Neural cell (in vitro differentiated cells): ENCODE results near the gene MYO10. TPM values are rescaled to one million over a fixed set of nuclear protein-coding genes. Genes with fewer than 3 reads are reported as not detected.

Experiments used
- H2AFZ ChIP-seq: fragments of 200-600, 300-800 bp; sonication (generic), shearing (Covaris generic); 2 replicates; pipeline ENCODE4 v1.6.0; 2014; ENCODE audit warnings: low read depth, mild to moderate bottlenecking, antibody characterized with exemption, low read length, moderate library complexity
- H3F3A ChIP-seq: fragments of 200-600 bp; shearing (Covaris generic); 2 replicates; pipeline ENCODE4 v1.6.1; 2016; ENCODE audit warnings: mild to moderate bottlenecking, moderate library complexity, mixed read lengths, antibody characterized with exemption, low read length; ENCODE audit not compliant: insufficient read depth, poor library complexity, severe bottlenecking
- H3K27ac ChIP-seq: fragments of 200-600, 300-800 bp; sonication (generic), shearing (Covaris generic); 2 replicates; pipeline ENCODE4 v1.5.1; 2014; ENCODE audit warnings: mild to moderate bottlenecking, low read length, moderate library complexity
- H3K27me3 ChIP-seq: fragments of 300-800, 200-600 bp; sonication (generic), shearing (Covaris generic); 2 replicates; pipeline ENCODE4 v1.6.0; 2014; ENCODE audit warnings: mild to moderate bottlenecking, low read depth, low read length, moderate library complexity; ENCODE audit not compliant: insufficient read depth
- H3K36me3 ChIP-seq: fragments of 300-800, 200-600 bp; sonication (generic), shearing (Covaris generic); 2 replicates; pipeline ENCODE4 v1.5.1; 2014; ENCODE audit warnings: mild to moderate bottlenecking, antibody characterized with exemption, low read length, moderate library complexity; ENCODE audit not compliant: insufficient read depth
- H3K4me2 ChIP-seq: fragments of 300-800, 200-600 bp; sonication (generic), shearing (Covaris generic); 2 replicates; pipeline ENCODE4 v1.6.0; 2014; ENCODE audit warnings: mild to moderate bottlenecking, low read length
- H3K4me3 ChIP-seq: fragments of 300-800, 200-600 bp; sonication (generic), shearing (Covaris generic); 2 replicates; pipeline ENCODE4 v1.5.1; 2014; ENCODE audit warnings: mild to moderate bottlenecking, low read length, moderate library complexity
- H3K79me2 ChIP-seq: fragments of 200-600 bp; shearing (Covaris generic); replicated peaks from 2 replicates; pipeline ENCODE4 v1.6.0; 2014; ENCODE audit warnings: mild to moderate bottlenecking, low read length, moderate library complexity; ENCODE audit not compliant: insufficient read depth
- H3K9ac ChIP-seq: fragments of 300-800, 200-600 bp; sonication (generic), shearing (Covaris generic); 2 replicates; pipeline ENCODE4 v1.6.1; 2016; ENCODE audit warnings: mild to moderate bottlenecking, low read length, mixed read lengths
- H3K9me2 ChIP-seq: fragments of 200-600 bp; shearing (Covaris generic); 2 replicates; pipeline ENCODE4 v1.6.1; 2016; ENCODE audit warnings: mild to moderate bottlenecking, low read length, mixed read lengths; ENCODE audit not compliant: insufficient read depth
- H3K9me3 ChIP-seq: fragments of 200-600, 300-800 bp; sonication (generic), shearing (Covaris generic); 2 replicates; pipeline ENCODE4 v1.6.1; 2016; ENCODE audit warnings: mild to moderate bottlenecking, mixed run types, low read length, moderate library complexity, mixed read lengths
- H4K20me1 ChIP-seq: fragments of 200-600 bp; shearing (Covaris generic); 2 replicates; pipeline ENCODE4 v1.6.1; 2016; ENCODE audit warnings: mild to moderate bottlenecking, mixed run types; ENCODE audit not compliant: insufficient read depth
- EP300 ChIP-seq: fragments of 450-650 bp; conservative IDR thresholded peaks from 2 replicates; pipeline ENCODE4 v1.6.1; 2014; ENCODE audit warnings: antibody characterized with exemption, mild to moderate bottlenecking, moderate library complexity; ENCODE audit not compliant: poor library complexity, severe bottlenecking
- EZH2 ChIP-seq: fragments of 200-600, 300-800 bp; shearing (Covaris generic), sonication (generic); IDR thresholded peaks from 2 replicates; pipeline ENCODE4 v1.6.1; 2014; ENCODE audit warnings: antibody characterized with exemption, low read length, borderline replicate concordance, mild to moderate bottlenecking; ENCODE audit not compliant: insufficient read depth, poor library complexity, severe bottlenecking
- MXI1 ChIP-seq: fragments of 450-650 bp; conservative IDR thresholded peaks from 2 replicates; pipeline ENCODE4 v1.6.1; 2014; ENCODE audit warnings: antibody characterized with exemption, mild to moderate bottlenecking; ENCODE audit not compliant: poor library complexity, severe bottlenecking
- POLR2AphosphoS5 ChIP-seq: IDR thresholded peaks from 2 replicates; pipeline ENCODE4 v1.6.1; 2012
- RAD21 ChIP-seq: fragments of 450-650 bp; conservative IDR thresholded peaks from 2 replicates; pipeline ENCODE4 v1.6.1; 2014; ENCODE audit warnings: antibody characterized with exemption, mild to moderate bottlenecking, moderate library complexity
- SMC3 ChIP-seq: fragments of 450-650 bp; conservative IDR thresholded peaks from 2 replicates; pipeline ENCODE4 v1.6.1; 2014; ENCODE audit warnings: antibody characterized with exemption, mild to moderate bottlenecking, moderate library complexity; ENCODE audit not compliant: poor library complexity
- TAF1 ChIP-seq: IDR thresholded peaks from 2 replicates; pipeline ENCODE4 v1.6.1; 2012; ENCODE audit warnings: low read depth
- polyA plus RNA-seq: library from polyadenylated mRNA; depleted of rRNA; stranded (reverse); fragments of >200 nt; gene quantifications from 2 replicates; pipeline ENCODE4 v1.2.3, GENCODE V29; 2014
- TF ChIP-seq, protein P1 (sequence below): fragments of 450-650 bp; IDR thresholded peaks from 2 replicates; pipeline ENCODE4 v1.5.1; 2014; ENCODE audit warnings: antibody characterized with exemption, mild to moderate bottlenecking, moderate library complexity; ENCODE audit not compliant: poor library complexity, severe bottlenecking
- TF ChIP-seq, protein P2 (sequence below): IDR thresholded peaks from 2 replicates; pipeline ENCODE4 v1.6.1; 2012; ENCODE audit warnings: borderline replicate concordance

Gene MYO10
- polyA plus RNA-seq, 1 donor from 2014 or later = 3.2 TPM

DNA sequence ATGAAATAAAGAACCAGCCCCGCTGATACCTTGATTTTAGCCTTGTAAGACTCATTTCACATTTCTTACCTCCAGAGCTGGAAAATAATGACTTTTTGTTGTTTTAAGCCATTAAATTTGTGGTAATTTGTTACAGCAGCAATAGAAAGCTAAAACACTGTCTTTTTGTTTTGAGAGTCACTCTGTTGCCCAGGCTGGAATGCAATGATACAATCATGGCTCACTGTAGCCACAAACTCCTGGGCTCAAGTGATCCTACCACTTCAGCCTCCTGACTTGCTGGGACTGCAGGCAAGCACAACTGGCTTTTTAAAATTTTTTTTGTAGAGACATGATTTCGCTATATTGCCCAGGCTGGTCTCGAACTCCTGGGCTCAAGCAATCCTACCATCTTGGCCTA, 34.7 kb upstream of the MYO10 start:
- H3K36me3 ChIP-seq = no peaks in the 10 kb centered on the region
- H3K4me2 ChIP-seq = no peak overlapping the region
- H3K27me3 ChIP-seq = no peaks in the 10 kb centered on the region
- H3K27ac ChIP-seq = no peak overlapping the region
- no peak for TF ChIP-seq RAD21
- TF ChIP-seq MXI1 = no peak
- TF ChIP-seq SMC3 = no peak
- no peak for TF ChIP-seq EP300
- no peak for TF ChIP-seq EZH2
- TF ChIP-seq TAF1 = no peak
- TF ChIP-seq, protein P1, sequence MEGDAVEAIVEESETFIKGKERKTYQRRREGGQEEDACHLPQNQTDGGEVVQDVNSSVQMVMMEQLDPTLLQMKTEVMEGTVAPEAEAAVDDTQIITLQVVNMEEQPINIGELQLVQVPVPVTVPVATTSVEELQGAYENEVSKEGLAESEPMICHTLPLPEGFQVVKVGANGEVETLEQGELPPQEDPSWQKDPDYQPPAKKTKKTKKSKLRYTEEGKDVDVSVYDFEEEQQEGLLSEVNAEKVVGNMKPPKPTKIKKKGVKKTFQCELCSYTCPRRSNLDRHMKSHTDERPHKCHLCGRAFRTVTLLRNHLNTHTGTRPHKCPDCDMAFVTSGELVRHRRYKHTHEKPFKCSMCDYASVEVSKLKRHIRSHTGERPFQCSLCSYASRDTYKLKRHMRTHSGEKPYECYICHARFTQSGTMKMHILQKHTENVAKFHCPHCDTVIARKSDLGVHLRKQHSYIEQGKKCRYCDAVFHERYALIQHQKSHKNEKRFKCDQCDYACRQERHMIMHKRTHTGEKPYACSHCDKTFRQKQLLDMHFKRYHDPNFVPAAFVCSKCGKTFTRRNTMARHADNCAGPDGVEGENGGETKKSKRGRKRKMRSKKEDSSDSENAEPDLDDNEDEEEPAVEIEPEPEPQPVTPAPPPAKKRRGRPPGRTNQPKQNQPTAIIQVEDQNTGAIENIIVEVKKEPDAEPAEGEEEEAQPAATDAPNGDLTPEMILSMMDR = no peak
- TF ChIP-seq, protein P2, sequence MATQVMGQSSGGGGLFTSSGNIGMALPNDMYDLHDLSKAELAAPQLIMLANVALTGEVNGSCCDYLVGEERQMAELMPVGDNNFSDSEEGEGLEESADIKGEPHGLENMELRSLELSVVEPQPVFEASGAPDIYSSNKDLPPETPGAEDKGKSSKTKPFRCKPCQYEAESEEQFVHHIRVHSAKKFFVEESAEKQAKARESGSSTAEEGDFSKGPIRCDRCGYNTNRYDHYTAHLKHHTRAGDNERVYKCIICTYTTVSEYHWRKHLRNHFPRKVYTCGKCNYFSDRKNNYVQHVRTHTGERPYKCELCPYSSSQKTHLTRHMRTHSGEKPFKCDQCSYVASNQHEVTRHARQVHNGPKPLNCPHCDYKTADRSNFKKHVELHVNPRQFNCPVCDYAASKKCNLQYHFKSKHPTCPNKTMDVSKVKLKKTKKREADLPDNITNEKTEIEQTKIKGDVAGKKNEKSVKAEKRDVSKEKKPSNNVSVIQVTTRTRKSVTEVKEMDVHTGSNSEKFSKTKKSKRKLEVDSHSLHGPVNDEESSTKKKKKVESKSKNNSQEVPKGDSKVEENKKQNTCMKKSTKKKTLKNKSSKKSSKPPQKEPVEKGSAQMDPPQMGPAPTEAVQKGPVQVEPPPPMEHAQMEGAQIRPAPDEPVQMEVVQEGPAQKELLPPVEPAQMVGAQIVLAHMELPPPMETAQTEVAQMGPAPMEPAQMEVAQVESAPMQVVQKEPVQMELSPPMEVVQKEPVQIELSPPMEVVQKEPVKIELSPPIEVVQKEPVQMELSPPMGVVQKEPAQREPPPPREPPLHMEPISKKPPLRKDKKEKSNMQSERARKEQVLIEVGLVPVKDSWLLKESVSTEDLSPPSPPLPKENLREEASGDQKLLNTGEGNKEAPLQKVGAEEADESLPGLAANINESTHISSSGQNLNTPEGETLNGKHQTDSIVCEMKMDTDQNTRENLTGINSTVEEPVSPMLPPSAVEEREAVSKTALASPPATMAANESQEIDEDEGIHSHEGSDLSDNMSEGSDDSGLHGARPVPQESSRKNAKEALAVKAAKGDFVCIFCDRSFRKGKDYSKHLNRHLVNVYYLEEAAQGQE = no peak
- no peak for TF ChIP-seq POLR2AphosphoS5
- H2AFZ ChIP-seq = no peak overlapping the region
- no peak overlapping the region for H3K9ac ChIP-seq
- H3K4me3 ChIP-seq = no peak overlapping the region
- H3K9me3 ChIP-seq = no peaks in the 10 kb centered on the region
- no peaks in the 10 kb centered on the region for H4K20me1 ChIP-seq
- H3K9me2 ChIP-seq = no peaks in the 10 kb centered on the region
- no peaks in the 10 kb centered on the region for H3F3A ChIP-seq
- H3K79me2 ChIP-seq = no peaks in the 10 kb centered on the region

DNA sequence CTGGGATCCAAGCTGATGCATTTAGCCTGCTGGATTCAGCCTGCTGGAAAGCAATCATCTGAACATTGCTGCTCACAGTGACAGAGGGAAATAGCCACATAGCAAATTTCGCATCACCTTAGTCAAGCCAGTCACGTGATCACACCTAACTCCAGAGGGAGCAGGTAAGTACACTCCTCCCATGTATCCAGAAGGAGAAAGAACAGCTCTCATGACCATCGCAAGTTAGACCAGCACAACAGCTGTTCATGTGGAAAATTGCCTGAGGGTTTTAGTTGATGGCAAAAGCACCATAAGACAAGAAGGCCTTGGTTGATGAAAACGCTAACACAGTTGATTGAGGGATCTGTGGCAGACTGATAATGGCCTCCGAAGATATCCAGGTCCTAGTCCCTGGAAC, 34.2 kb upstream of the MYO10 start:
- Histone ChIP-seq H3K36me3 (no peaks in the 10 kb centered on the region), H2AFZ (no peak overlapping the region), H3F3A (no peaks in the 10 kb centered on the region), H3K4me2 (no peak overlapping the region), H3K4me3 (no peak overlapping the region), H3K9me3 (no peaks in the 10 kb centered on the region), H3K27ac (no peak overlapping the region), H3K9me2 (no peaks in the 10 kb centered on the region), H4K20me1 (no peaks in the 10 kb centered on the region), H3K27me3 (no peaks in the 10 kb centered on the region), H3K79me2 (no peaks in the 10 kb centered on the region), H3K9ac (no peak overlapping the region)
- TF ChIP-seq, protein P2 = no peak
- TF ChIP-seq EP300 = no peak
- TF ChIP-seq RAD21 = no peak
- no peak for TF ChIP-seq POLR2AphosphoS5
- no peak for TF ChIP-seq EZH2
- TF ChIP-seq SMC3 = no peak
- TF ChIP-seq TAF1 = no peak
- no peak for TF ChIP-seq MXI1
- TF ChIP-seq, protein P1 = no peak
